Measurements from ENCODE around the gene DLG2.

DNA sequence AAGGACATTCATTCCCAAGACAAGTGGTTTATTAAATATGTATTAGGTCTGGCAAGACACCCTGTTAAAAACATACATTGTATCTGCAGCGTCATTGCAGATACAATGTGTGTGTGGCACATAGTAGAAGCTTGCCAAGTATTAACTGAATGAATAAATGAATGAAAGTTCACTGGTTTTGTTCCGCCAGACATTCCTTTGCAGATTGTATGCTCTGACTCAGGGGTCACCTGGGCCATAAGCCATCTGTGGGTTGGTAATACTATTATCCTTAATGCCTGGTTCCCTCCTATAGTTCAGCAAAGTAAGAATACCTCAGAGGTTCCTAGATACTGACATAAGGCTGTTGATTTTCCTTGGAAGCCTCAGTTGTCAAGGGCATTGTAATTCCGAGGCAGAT is 1963.7 kb downstream of the DLG2 start:
- TF ChIP-seq, protein P1, sequence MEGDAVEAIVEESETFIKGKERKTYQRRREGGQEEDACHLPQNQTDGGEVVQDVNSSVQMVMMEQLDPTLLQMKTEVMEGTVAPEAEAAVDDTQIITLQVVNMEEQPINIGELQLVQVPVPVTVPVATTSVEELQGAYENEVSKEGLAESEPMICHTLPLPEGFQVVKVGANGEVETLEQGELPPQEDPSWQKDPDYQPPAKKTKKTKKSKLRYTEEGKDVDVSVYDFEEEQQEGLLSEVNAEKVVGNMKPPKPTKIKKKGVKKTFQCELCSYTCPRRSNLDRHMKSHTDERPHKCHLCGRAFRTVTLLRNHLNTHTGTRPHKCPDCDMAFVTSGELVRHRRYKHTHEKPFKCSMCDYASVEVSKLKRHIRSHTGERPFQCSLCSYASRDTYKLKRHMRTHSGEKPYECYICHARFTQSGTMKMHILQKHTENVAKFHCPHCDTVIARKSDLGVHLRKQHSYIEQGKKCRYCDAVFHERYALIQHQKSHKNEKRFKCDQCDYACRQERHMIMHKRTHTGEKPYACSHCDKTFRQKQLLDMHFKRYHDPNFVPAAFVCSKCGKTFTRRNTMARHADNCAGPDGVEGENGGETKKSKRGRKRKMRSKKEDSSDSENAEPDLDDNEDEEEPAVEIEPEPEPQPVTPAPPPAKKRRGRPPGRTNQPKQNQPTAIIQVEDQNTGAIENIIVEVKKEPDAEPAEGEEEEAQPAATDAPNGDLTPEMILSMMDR (IDR thresholded peaks at IDR 0.05) = no peak
- TF ChIP-seq POLR2A (IDR thresholded peaks at IDR 0.05) = no peak

All from uterus (tissue), 2 donors.